IMR-90 (cell line): ENCODE data around the gene KRT34.

Source experiments
- CTCF ChIP-seq: conservative IDR thresholded peaks from 2 replicates; pipeline ENCODE4 v1.5.1; 2012; ENCODE audit warnings: mild to moderate bottlenecking, low read depth, low read length, improper control_type of control experiment
- POLR2A ChIP-seq: IDR thresholded peaks from 2 replicates; pipeline ENCODE4 v1.6.1; 2012; ENCODE audit warnings: mild to moderate bottlenecking, low read depth, low read length
- RCOR1 ChIP-seq: IDR thresholded peaks from 2 replicates; pipeline ENCODE4 v1.6.1; 2012; ENCODE audit warnings: mild to moderate bottlenecking, low read length, improper control_type of control experiment; ENCODE audit not compliant: insufficient replicate concordance
- SMC3 ChIP-seq: fragments of 150-350 bp; IDR thresholded peaks from 2 replicates; pipeline ENCODE4 v1.6.1; 2016; ENCODE audit warnings: low read depth, mild to moderate bottlenecking, antibody characterized with exemption, low read length, moderate library complexity
- TF ChIP-seq, protein P1 (sequence below): fragments of 150-350 bp; IDR thresholded peaks from 2 replicates; pipeline ENCODE4 v1.6.1; 2016; ENCODE audit warnings: low read depth, mild to moderate bottlenecking, low read length, moderate library complexity, borderline replicate concordance

DNA sequence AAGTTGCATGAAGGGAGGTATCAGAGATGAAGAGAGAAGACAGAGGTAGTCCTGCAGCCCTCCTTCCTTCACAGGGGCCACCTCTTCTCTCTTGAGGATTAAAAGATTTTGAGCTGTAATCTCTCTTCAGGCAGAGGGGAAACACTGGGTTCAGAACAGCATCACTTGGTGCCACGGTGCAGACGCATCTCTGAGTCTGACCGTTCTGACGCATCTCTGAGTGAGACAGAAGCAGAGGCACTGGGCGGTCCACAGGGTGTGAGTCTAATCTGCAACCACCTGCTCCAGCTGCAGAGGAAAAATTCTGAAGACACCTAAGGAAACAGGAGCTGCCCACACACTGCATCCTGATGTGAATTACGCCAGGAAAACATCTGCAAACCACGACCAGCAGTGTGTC is 47.6 kb upstream of the KRT34 start:
- TF ChIP-seq CTCF (no peak), SMC3 (no peak), POLR2A (no peak), RCOR1 (no peak)
- TF ChIP-seq, protein P1, sequence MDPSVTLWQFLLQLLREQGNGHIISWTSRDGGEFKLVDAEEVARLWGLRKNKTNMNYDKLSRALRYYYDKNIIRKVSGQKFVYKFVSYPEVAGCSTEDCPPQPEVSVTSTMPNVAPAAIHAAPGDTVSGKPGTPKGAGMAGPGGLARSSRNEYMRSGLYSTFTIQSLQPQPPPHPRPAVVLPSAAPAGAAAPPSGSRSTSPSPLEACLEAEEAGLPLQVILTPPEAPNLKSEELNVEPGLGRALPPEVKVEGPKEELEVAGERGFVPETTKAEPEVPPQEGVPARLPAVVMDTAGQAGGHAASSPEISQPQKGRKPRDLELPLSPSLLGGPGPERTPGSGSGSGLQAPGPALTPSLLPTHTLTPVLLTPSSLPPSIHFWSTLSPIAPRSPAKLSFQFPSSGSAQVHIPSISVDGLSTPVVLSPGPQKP: no peak
